GM18526 (cell line): ENCODE measurements around the gene PANK2.

Experiments
- POLR2A ChIP-seq: IDR thresholded peaks from 3 replicates; pipeline ENCODE4 v1.6.1; 2011; ENCODE audit not compliant: insufficient read length; ENCODE audit errors: extremely low read depth

The PANK2 gene

DNA sequence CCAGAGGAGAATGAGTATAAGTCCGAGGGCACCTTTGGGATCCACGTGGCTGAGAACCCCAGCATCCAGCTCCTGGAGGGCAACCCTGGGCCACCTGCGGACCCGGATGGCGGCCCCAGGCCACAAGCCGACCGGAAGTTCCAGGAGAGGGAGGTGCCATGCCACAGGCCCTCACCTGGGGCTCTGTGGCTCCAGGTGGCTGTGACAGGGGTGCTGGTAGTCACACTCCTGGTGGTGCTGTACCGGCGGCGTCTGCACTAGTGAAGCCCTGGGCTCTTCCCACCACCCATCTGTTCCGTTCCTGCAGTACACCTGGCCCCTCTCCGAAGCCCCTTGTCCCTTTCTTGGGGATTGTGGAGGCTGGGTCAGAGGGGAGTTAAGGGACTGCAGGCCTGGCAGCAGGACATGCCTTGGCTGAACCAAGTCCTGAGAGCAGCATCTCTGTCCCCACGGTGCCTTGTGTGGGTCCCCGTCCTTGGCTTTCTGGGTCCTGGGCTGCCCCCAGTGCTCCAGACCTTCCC, 23.2 kb upstream of the PANK2 start:
- no peak for TF ChIP-seq POLR2A

DNA sequence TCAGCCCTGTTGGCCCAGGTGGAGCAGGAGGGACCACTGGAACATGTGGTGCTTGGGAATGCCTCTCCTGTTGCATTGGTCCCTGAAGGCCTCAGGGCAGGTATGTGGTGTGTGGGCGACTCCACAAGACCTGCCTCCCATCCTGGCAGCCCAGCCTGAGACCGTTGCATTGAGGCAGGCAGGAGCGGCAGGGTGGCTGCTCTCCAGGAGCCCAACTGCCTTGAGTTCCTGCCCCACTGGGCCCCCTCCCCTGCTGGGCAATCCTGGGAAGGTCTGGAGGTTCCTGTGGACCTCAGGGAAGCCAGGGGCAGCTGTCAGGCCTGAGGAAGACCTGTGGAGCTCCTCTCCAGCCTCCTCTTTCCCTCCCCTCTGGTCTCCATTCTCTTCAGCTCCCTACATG, 22.7 kb upstream of the PANK2 start:
- no peak for TF ChIP-seq POLR2A

DNA sequence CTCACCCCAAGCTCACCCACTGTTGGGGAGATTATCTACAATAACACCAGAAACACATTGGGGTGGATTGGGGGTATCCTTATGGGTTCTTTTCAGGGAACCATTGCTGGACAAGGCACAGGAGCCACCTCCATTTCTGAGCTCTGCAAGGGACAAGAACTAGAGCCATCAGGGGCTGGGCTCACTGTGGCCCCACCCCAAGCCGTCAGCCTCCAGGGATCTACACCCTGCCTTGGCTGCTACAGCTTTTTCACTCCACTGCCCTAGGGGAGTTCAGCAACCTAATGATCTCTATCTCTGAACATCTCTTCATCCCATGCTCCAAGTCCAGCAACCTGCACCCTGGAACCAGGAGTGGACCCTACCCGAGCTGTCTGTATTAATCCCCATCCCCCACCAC, 21.4 kb upstream of the PANK2 start:
- no peak for TF ChIP-seq POLR2A

DNA sequence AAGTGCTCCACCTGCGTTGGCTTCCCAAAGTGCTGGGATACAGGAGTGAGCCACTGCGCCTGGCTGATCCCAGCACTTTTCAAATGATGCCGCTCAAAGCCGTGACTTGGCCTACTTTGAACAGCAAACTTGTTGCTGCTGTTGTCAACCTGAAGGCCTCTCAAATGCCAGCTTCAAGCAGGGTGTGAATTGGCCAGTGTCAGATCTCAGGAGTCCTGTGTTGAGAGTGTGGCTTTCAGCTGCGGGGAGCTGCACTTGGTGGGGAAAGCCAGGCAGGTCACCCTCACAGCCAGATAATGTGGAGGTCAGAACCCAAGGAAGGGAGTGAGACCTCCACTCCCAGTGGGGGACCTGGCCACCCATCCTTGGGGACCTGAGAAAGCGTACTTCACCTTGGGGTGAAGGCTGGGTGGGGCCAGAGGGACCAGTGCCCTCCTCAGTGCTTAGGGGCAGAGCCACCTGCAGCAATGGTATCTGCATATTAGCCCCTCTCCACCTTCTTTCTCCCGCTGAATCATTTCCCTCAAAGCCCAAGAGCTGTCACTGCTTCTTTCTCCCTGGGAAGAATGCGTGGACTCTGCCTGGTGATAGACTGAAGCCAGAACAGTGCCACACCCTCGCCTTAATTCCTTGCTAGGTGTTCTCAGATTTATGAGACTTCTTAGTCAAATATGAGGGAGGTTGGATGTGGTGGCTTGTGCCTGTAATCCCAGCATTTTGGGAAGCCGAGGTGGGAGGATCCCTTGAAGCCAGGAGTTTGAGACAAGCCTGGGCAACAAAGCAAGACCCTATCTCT, 19.1 kb upstream of the PANK2 start:
- TF ChIP-seq POLR2A = no peak

DNA sequence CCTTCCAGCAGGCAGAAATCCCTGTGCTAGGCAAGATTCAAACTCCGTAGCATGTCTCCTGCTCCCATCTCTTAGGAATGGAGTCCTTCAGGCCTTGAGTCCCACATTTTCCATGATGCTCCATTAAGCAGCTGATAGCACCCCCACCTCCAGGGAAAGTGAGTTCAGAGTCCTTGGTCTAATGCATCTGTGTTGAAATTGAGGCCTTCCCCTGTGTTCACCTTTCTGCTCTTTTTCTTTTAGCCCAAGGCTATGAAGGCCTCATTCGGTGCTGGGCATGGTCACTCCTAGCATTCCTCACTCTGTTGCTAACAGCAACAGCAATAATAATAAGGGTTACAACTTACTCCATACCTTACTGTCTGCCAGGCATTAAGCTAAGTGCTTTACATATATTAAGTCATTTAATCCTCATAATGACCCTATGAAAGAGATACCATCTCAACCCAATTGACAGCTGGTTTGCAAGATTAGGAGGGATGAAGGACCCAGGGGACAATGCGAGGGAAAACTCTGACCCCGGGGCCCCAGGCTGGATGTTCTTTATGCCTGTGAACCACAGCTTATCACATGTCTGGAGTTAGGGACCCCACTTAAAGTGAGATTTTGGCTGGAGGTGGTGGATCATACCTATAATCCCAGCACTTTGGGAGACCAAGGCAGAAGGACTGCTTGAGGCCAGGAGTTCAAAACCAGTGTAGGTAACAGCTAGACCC, 17.5 kb upstream of the PANK2 start:
- TF ChIP-seq POLR2A = no peak

DNA sequence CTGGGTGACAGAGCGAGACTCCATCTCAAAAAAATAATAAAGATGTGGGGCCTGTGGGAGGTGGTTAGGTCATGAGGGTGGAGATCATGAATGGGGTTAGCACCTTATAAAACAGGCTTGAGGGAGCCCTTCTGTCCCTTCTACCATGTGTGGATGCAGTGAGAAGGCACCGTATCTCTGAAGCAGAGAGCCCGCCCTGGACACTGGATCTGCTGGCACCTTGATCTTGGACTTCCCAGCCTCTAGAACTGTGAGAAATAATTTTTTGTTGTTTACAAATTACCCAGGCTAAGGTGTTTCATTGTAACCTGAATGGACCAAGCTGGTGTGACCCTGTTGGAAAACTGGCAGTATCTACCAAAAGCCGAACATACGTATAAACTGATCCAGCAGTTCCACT, 15.7 kb upstream of the PANK2 start:
- TF ChIP-seq POLR2A = no peak

DNA sequence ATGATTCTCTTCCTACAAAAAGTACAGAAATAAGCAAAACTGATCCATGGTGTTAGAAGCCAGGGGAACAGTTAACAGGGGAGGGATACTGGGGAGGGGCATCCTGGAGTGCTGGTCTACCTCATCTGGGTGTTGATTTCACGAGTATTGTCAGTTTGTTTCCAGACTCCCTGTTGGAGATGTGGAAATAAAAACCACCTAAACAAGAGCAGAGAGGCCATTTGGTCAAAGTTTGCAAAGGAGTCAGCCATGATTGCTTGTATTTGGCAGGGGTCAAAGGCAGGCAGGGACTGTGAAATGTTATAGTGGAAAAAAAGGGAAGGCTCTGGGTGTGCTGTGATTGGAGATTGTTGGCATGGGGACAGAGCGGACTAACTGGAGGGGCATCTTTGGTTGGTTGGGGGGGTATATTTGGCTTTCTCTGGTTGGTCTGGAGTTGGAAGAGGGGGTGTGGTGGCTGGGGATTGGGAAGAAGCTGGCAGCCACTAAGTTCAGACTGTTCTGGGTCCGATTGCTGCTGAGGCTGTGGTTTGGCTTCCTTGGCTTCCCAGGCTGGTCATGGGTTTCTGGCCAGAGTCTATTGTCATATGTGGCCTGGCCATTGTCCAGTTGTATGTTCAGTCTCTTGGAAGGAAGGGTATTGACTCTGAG, 14.9 kb upstream of the PANK2 start:
- TF ChIP-seq POLR2A = no peak

DNA sequence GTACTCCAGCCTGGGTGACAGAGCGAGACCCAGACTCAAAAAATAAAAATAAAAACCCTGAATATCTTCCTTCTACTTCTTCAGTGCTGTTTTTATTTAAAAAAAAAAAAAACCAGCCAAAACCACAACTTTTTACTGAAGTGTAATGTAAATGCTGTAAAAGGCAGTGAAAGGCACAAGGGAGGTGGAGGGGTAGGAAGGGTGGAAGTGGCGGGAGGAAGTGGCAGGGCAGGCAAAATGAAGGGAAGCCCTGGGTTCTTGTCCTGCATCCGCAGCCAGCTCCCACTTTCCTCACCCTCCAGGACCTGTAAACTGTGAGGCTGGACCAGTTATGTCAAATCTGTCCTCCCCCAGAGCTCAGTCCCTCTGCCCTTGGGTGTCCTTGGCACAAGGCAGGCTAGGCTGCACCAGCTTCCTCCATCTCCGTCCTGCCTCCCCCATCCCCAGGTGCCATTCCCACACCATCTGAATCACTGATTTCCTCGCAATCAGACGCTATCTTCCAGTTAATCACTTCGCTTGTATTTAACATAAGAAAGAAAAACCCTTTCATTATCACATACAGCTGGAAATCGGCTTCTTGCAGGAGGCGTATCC, 13.7 kb upstream of the PANK2 start:
- no peak for TF ChIP-seq POLR2A

DNA sequence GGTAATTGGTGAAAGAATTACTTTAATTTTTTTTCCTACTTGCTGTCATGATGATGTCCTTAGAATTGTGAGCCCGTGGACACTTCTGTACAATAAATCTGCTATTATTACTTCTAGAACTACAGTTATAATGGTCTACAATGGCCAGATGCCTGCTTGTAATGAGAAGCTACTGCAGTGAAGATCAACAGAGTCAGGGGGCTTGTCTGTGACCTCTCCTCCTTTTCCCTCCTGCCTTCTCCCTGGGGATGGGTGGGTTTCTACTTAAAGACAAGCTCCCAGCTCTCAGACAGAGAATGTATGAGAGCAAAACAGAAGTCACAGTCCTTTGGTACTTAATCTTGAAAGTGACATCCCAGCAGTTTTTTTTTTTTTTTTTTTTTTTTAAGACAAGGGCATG, 13.2 kb upstream of the PANK2 start:
- no peak for TF ChIP-seq POLR2A

DNA sequence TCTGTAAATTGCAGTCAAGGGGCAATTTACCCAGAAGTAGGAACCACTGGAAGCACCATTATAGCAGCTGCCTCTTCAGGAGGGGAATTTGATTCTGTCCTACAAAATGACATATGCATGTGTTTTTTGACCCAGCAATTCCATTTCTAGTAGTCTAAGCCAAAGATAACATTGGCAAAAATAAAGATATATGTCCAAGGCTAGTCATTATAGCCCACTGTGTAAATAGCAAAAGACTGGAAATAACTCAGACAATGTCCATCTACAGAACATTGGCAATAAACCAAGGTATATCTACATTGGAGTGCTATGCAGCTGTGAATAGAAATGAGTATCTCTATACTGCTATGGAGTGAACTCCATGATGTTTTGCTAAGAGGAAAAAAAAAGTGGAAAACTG, 12.5 kb upstream of the PANK2 start:
- TF ChIP-seq POLR2A = no peak

DNA sequence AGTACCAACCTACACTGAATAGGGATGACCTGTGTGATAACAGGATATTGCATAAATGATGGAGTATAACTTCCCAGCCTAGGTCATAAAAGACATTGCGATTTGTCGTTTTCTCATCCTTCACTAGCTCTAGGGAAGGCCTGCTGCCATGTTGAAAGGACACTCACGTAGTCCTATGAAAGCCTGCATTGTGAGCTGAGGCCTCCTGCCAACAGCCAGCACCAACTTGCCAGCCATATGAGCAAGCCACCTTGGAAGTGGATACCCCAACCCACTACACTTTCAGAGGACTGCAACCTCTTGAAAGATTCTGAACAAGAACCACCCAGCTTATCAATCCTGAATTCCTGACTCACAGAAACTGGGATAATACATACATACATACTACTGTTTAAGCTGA, 3.5 kb upstream of the PANK2 start:
- TF ChIP-seq POLR2A = no peak

DNA sequence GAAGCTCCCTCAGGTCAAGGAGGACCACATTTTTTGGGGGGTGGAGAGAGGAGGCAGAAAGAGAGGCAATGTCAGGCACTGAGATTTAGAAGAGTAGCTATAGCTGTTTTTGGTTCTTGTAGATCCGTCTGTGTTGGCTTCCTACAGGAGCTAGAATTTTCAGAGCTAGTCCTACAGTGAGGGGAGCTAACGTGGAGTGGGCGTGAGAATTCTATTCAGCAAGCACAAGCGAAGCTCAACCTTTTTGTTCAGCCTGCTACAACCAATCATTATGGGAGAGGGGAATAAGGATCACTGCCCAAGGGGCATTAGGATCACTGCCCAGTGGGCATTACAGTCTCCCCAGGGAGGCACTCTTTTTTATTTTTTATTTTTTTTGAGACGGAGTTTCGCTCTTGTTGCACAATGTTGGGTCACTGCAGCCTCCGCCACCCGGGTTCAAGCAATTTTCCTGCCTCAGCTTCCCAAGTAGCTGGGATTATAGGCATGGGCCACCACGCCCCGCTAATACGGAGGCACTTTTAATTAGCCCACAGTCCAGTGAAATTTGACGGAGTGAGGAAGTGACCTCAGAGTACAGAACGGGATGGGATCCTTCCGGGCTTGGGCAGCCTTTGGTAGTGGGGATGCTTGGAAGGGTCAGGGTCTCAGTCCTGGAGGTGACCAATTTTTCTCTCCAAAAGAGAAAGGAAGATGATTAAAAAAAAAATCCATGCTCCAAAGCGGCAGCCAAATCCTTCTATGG, 1.1 kb upstream of the PANK2 start:
- TF ChIP-seq POLR2A = no peak

DNA sequence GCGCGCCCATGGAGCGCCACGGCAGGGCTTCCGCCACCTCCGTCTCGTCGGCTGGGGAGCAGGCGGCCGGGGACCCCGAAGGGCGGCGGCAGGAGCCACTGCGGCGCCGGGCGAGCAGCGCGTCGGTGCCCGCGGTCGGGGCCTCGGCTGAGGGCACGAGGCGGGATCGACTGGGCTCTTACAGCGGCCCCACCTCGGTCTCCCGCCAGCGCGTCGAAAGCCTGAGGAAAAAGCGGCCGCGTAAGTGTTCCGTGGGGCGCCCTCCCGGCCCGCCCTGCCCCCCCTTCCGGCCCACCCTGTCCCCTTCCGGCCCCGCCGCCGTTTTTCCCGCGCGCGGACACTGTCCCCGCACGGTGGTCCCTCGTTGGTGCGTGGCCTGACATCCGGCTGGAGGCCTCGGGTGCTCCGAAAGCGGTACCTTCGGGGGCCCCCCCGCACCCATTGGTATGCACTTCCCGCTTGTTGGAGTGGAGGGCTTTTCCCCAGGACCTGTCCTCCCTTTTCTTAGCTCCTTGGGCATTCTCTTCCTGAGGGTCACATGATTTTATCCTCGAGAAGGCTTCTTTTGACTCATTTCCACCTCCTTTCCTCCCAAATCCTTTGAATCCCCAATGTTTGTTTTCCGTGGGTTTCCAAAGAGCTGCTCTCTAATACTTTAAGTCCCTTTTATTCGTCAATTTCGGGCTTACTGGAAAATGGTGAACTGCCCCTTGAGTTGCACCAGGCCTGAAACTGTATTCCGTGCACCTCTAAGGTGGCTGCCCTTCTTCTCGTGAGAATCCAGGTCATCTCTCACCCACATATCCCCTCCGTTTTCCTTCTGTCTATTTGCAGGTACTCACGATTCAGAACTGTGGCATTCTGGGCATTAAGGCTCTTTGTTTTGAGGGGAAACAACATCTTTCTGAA, 556 bp downstream of the PANK2 start:
- TF ChIP-seq POLR2A = no peak

DNA sequence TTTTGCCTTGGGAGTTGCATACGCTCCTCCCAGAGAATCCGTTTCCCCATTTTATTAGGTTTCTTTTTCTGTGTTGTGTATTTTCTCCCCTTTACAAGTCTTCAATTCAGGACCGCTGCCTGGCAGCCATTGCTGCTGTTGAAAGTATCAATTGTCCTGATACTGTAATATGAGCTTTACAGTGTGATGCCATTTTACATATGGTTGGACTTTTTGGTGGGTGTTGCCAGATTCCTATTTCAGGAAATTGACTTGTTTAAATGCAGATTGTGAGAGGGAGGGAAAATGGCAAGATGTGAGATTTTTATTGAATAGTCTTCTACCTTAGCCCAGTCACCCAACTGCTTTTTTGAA, 1.2 kb downstream of the PANK2 start:
- no peak for TF ChIP-seq POLR2A
